Activated T-helper 17 cell treated with anti-CD3 and anti-CD28 coated beads, Interleukin-2, amount 50 U/mL, for 72 hours (primary cell): ENCODE data around the gene GPR39. TPM values are rescaled to one million over a fixed set of nuclear protein-coding genes. Genes with fewer than 3 reads are reported as not detected.

Experiments
- ATAC-seq: fragments of 150-1000 bp; cut with Tn5 transposase; replicated peaks from 2 replicates; pipeline ENCODE4 v1.10.0; 2021; ENCODE audit warnings: mild to moderate bottlenecking, moderate library complexity
- H3K27ac Mint-ChIP-seq: one replicate; pipeline ENCODE4 v1.8.0; 2022; ENCODE audit warnings: mixed read lengths
- H3K27me3 Mint-ChIP-seq: one replicate; pipeline ENCODE4 v1.8.0; 2022; ENCODE audit warnings: mixed read lengths
- H3K36me3 Mint-ChIP-seq: one replicate; pipeline ENCODE4 v1.8.0; 2022; ENCODE audit warnings: low read depth, mild to moderate bottlenecking, mixed read lengths
- H3K4me1 Mint-ChIP-seq: one replicate; pipeline ENCODE4 v1.8.0; 2022; ENCODE audit warnings: mixed read lengths
- H3K4me3 Mint-ChIP-seq: one replicate; pipeline ENCODE4 v1.8.0; 2022; ENCODE audit warnings: mild to moderate bottlenecking, mixed read lengths
- H3K9me3 Mint-ChIP-seq: one replicate; pipeline ENCODE4 v1.8.0; 2022; ENCODE audit warnings: mixed read lengths
- total RNA-seq, 2 donors: library from RNA; stranded (reverse); gene quantifications; one replicate each; pipeline ENCODE4 v1.2.3, GENCODE V29; 2022

Gene GPR39
- total RNA-seq, 2 donors from 2014 or later = not detected

- no peak overlapping the region for H3K4me3 Mint-ChIP-seq
- ATAC-seq = no peak
- H3K4me1 Mint-ChIP-seq = no peaks in the 10 kb centered on the region
- no peaks in the 10 kb centered on the region for H3K27me3 Mint-ChIP-seq
- no peaks in the 10 kb centered on the region for H3K9me3 Mint-ChIP-seq
- H3K36me3 Mint-ChIP-seq = no peaks in the 10 kb centered on the region
- H3K27ac Mint-ChIP-seq = no peak overlapping the region
Observed at GRCh38 chr2:132446444-132446843, 29.8 kb downstream of the GPR39 start.

- Mint-ChIP-seq H3K4me1 (no peaks in the 10 kb centered on the region), H3K36me3 (no peaks in the 10 kb centered on the region), H3K9me3 (no peaks in the 10 kb centered on the region), H3K27ac (no peak overlapping the region), H3K4me3 (no peak overlapping the region), H3K27me3 (no peaks in the 10 kb centered on the region)
- ATAC-seq = no peak
Observed at GRCh38 chr2:132448331-132448730, 31.7 kb downstream of the GPR39 start.

GRCh38 chr2:132448771-132449170 lies 32.2 kb downstream of the GPR39 start:
- Mint-ChIP-seq H3K4me3 (no peak overlapping the region), H3K27me3 (no peaks in the 10 kb centered on the region), H3K4me1 (no peaks in the 10 kb centered on the region), H3K27ac (no peak overlapping the region), H3K36me3 (no peaks in the 10 kb centered on the region), H3K9me3 (no peaks in the 10 kb centered on the region)
- ATAC-seq = no peak

GRCh38 chr2:132449868-132450267 lies 33.3 kb downstream of the GPR39 start:
- no peaks in the 10 kb centered on the region for H3K36me3 Mint-ChIP-seq
- no peak overlapping the region for H3K4me3 Mint-ChIP-seq
- ATAC-seq = no peak
- H3K27me3 Mint-ChIP-seq = no peaks in the 10 kb centered on the region
- no peaks in the 10 kb centered on the region for H3K9me3 Mint-ChIP-seq
- no peak overlapping the region for H3K27ac Mint-ChIP-seq
- H3K4me1 Mint-ChIP-seq = no peaks in the 10 kb centered on the region

- H3K9me3 Mint-ChIP-seq = peaks cover 27% of the 10 kb centered on the region
- H3K27ac Mint-ChIP-seq = no peak overlapping the region
- no peak for ATAC-seq
- no peaks in the 10 kb centered on the region for H3K4me1 Mint-ChIP-seq
- H3K27me3 Mint-ChIP-seq = peaks cover 5% of the 10 kb centered on the region
- H3K4me3 Mint-ChIP-seq = no peak overlapping the region
- no peaks in the 10 kb centered on the region for H3K36me3 Mint-ChIP-seq
Observed at GRCh38 chr2:132460781-132461180, 44.2 kb downstream of the GPR39 start.

GRCh38 chr2:132462236-132462635 lies 45.6 kb downstream of the GPR39 start:
- ATAC-seq = no peak

GRCh38 chr2:132463719-132464118 lies 47.1 kb downstream of the GPR39 start:
- ATAC-seq = no peak
- no peak overlapping the region for H3K4me3 Mint-ChIP-seq
- peaks cover 5% of the 10 kb centered on the region for H3K27me3 Mint-ChIP-seq
- no peaks in the 10 kb centered on the region for H3K4me1 Mint-ChIP-seq
- peaks cover 16% of the 10 kb centered on the region for H3K9me3 Mint-ChIP-seq
- H3K27ac Mint-ChIP-seq = no peak overlapping the region
- no peaks in the 10 kb centered on the region for H3K36me3 Mint-ChIP-seq

More at GRCh38 chr2:132462236-132462635, 45.6 kb downstream of the GPR39 start:
- H3K4me1 Mint-ChIP-seq = no peaks in the 10 kb centered on the region
- H3K9me3 Mint-ChIP-seq = peaks cover 23% of the 10 kb centered on the region
- peaks cover 5% of the 10 kb centered on the region for H3K27me3 Mint-ChIP-seq
- no peak overlapping the region for H3K4me3 Mint-ChIP-seq
- H3K36me3 Mint-ChIP-seq = no peaks in the 10 kb centered on the region
- no peak overlapping the region for H3K27ac Mint-ChIP-seq

- H3K36me3 Mint-ChIP-seq = no peaks in the 10 kb centered on the region
- no peaks in the 10 kb centered on the region for H3K4me1 Mint-ChIP-seq
- H3K4me3 Mint-ChIP-seq = no peak overlapping the region
- no peak overlapping the region for H3K27ac Mint-ChIP-seq
- no peak for ATAC-seq
- H3K9me3 Mint-ChIP-seq = peaks cover 9% of the 10 kb centered on the region
- no peaks in the 10 kb centered on the region for H3K27me3 Mint-ChIP-seq
Observed at GRCh38 chr2:132465917-132466316, 49.3 kb downstream of the GPR39 start.

GRCh38 chr2:132466428-132467028 lies 49.9 kb downstream of the GPR39 start:
- ATAC-seq = no peak
- H3K9me3 Mint-ChIP-seq = peaks cover 9% of the 10 kb centered on the region
- H3K4me1 Mint-ChIP-seq = no peaks in the 10 kb centered on the region
- H3K27me3 Mint-ChIP-seq = no peaks in the 10 kb centered on the region
- H3K36me3 Mint-ChIP-seq = no peaks in the 10 kb centered on the region
- no peak overlapping the region for H3K4me3 Mint-ChIP-seq
- H3K27ac Mint-ChIP-seq = no peak overlapping the region

GRCh38 chr2:132468821-132469675 lies 52.4 kb downstream of the GPR39 start:
- H3K27ac Mint-ChIP-seq = no peak overlapping the region
- ATAC-seq = no peak
- H3K36me3 Mint-ChIP-seq = no peaks in the 10 kb centered on the region
- H3K4me3 Mint-ChIP-seq = no peak overlapping the region
- no peaks in the 10 kb centered on the region for H3K4me1 Mint-ChIP-seq
- peaks cover 4% of the 10 kb centered on the region for H3K9me3 Mint-ChIP-seq
- no peaks in the 10 kb centered on the region for H3K27me3 Mint-ChIP-seq

- peaks cover 4% of the 10 kb centered on the region for H3K9me3 Mint-ChIP-seq
- no peaks in the 10 kb centered on the region for H3K4me1 Mint-ChIP-seq
- H3K4me3 Mint-ChIP-seq = no peak overlapping the region
- no peak overlapping the region for H3K27ac Mint-ChIP-seq
- no peaks in the 10 kb centered on the region for H3K27me3 Mint-ChIP-seq
- no peak for ATAC-seq
- H3K36me3 Mint-ChIP-seq = no peaks in the 10 kb centered on the region
Observed at GRCh38 chr2:132470746-132471145, 54.1 kb downstream of the GPR39 start.

- H3K36me3 Mint-ChIP-seq = no peaks in the 10 kb centered on the region
- no peak overlapping the region for H3K27ac Mint-ChIP-seq
- ATAC-seq = no peak
- no peak overlapping the region for H3K4me3 Mint-ChIP-seq
- H3K9me3 Mint-ChIP-seq = peaks cover 8% of the 10 kb centered on the region
- no peaks in the 10 kb centered on the region for H3K4me1 Mint-ChIP-seq
- no peaks in the 10 kb centered on the region for H3K27me3 Mint-ChIP-seq
Observed at GRCh38 chr2:132473174-132473883, 56.7 kb downstream of the GPR39 start.

- Mint-ChIP-seq H3K4me1 (no peaks in the 10 kb centered on the region), H3K27ac (no peak overlapping the region), H3K9me3 (peaks cover 16% of the 10 kb centered on the region), H3K27me3 (no peaks in the 10 kb centered on the region), H3K36me3 (no peaks in the 10 kb centered on the region), H3K4me3 (no peak overlapping the region)
- no peak for ATAC-seq
Observed at GRCh38 chr2:132475615-132476014, 59.0 kb downstream of the GPR39 start.

- Mint-ChIP-seq H3K4me3 (no peak overlapping the region), H3K27me3 (no peaks in the 10 kb centered on the region), H3K9me3 (peaks cover 16% of the 10 kb centered on the region), H3K4me1 (no peaks in the 10 kb centered on the region), H3K36me3 (no peaks in the 10 kb centered on the region), H3K27ac (no peak overlapping the region)
- no peak for ATAC-seq
Observed at GRCh38 chr2:132477436-132477835, 60.8 kb downstream of the GPR39 start.

- no peak for ATAC-seq
- H3K27ac Mint-ChIP-seq = no peak overlapping the region
- peaks cover 16% of the 10 kb centered on the region for H3K9me3 Mint-ChIP-seq
- no peaks in the 10 kb centered on the region for H3K27me3 Mint-ChIP-seq
- no peaks in the 10 kb centered on the region for H3K4me1 Mint-ChIP-seq
- no peaks in the 10 kb centered on the region for H3K36me3 Mint-ChIP-seq
- H3K4me3 Mint-ChIP-seq = no peak overlapping the region
Observed at GRCh38 chr2:132477962-132478361, 61.4 kb downstream of the GPR39 start.
